A172 (cell line): ENCODE results near the gene DNER. TPM values are rescaled to one million over a fixed set of nuclear protein-coding genes. Genes with fewer than 3 reads are reported as not detected.
"Not testable (repeated sequence)": the region's sequence is repeated elsewhere in the genome, so short reads cannot be mapped to it uniquely, and the experiment has no call there.

Source experiments
- DNase-seq: peaks from one replicate; pipeline ENCODE4 v3.0.0-alpha.2; 2015; ENCODE audit warnings: low spot score
- total RNA-seq: library from RNA; depleted of rRNA; stranded (reverse); fragments of >200 nt; shearing (Covaris generic); gene quantifications from 2 replicates; pipeline ENCODE4 v1.2.3, GENCODE V29; 2014; rRNA removed

Gene DNER
- total RNA-seq, 1 experiment from 2014 or later, result 68.3 TPM

GRCh38 chr2:229344151-229344551 lies 370.2 kb downstream of the DNER start:
- peak; percentile 46 for DNase-seq

- no peak for DNase-seq
Observed at GRCh38 chr2:229343661-229344060, 370.7 kb downstream of the DNER start.

GRCh38 chr2:229342376-229342775 lies 372.0 kb downstream of the DNER start:
- DNase-seq, result peak; percentile 32

DNA sequence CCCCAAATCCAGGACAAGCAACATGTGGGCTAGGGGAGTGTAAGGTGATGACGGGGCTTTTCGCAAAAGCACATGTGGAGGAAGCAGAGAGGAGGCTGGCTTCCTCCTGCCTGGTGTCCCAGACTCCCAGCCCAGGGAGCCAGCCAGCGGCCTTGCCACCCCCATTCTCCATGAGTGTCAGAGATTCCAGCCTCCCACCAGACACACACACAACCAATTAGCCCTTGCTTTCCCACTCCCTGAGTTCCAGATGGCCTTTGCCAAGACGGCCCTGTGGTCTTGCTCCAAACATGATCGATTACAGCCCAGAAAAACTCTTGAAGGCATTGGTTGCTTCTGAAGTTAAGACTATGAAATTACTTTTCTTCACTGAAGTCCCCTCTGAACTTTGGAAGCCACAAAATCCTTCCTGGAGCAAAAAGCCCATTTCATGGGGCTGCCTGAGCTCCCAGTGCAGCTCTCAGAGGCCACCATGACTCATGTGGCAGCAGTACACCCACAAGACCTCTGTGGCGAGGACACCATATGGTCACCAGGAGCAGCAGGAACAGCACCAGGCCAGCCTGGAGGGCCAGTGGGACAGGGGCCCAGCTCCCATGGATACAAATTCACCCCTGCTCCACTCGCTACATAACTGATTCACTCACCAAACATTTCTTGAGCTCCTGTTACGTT lies 374.1 kb downstream of the DNER start:
- DNase-seq, result peak; percentile 38

- DNase-seq, result peak; percentile 17
Observed at GRCh38 chr2:229339618-229340017, 374.7 kb downstream of the DNER start.

- DNase-seq, result not testable (repeated sequence)
Observed at GRCh38 chr2:229339171-229339570, 375.2 kb downstream of the DNER start.

DNA sequence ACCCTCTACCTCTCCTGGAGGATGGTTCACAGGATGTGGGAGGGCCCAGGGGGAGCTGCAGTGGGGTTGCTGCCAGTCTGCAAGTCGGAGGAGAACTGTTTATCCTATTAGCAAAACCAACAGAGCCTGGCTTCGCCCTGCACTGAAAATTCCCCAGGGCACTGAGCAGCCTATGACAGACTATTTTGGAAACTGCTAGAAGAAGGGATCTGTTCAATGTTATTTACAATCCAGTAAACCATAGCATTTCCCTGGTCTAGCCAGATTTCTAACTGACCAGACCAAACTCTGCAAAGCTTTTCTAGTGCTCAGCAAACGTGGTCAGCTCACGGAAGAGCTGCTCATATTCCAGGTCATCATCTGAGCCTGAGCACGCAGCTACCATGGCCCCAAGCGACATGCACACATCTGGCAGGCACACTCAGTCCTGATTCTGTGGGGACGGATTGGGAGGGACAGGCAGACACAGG lies 378.4 kb downstream of the DNER start:
- DNase-seq, result no peak

- no peak for DNase-seq
Observed at GRCh38 chr2:229335330-229335729, 379.0 kb downstream of the DNER start.

- no peak for DNase-seq
Observed at GRCh38 chr2:229330952-229331351, 383.4 kb downstream of the DNER start.

DNA sequence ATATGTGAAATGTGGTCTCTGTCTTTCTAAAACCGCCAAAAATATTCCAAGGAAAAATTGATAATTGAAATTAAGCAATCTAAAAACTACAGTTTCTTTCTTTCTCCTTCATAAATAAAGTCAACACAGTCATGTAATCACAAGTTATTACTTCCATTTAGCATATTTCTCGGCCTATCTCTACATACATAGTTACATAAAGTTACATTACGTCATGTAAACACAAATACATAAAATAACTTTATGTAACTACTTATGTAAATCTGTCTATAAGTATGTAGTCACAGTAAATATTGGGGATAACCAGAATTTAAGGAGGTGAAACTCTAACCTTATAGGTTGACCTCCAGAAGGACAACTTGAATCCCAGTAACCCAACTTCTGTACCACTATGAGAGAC lies 394.8 kb downstream of the DNER start:
- DNase-seq, result no peak

DNA sequence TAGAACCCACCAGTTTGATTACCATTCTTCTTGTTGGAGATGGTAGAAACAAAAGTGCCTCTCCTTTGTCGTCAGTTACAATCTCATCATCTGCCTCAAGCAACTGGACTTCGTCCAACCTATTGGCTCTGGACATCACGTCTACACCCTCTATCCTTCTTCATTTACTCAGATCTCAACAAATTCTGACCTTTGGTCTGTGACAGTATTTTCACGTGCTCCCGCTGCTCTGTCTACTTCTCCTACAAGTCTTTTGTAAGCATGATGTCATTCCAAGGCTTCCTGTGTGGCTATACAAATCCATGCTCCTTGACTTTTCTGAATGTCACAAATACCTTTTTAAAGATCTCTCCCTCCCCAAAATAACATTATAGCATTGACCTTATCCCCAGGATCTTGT lies 400.2 kb downstream of the DNER start:
- no peak for DNase-seq

GRCh38 chr2:229313591-229313990 lies 400.8 kb downstream of the DNER start:
- DNase-seq, result peak; percentile 54

Other genes starting within 250 kb of the DNER start
- gene TRIP12, start 207.5 kb upstream of the DNER start, total RNA-seq, result 106 and 141 TPM in 2 replicates
- 3.3 and 3.8 TPM in 2 replicates for gene FBXO36, start 207.9 kb upstream of the DNER start, total RNA-seq